Femur (tissue), 1 donor: ENCODE results near the gene PTH2.

Source experiments
- DNase-seq: peaks from one replicate; pipeline ENCODE4 v3.0.0-alpha.2; 2017

Gene PTH2

DNA sequence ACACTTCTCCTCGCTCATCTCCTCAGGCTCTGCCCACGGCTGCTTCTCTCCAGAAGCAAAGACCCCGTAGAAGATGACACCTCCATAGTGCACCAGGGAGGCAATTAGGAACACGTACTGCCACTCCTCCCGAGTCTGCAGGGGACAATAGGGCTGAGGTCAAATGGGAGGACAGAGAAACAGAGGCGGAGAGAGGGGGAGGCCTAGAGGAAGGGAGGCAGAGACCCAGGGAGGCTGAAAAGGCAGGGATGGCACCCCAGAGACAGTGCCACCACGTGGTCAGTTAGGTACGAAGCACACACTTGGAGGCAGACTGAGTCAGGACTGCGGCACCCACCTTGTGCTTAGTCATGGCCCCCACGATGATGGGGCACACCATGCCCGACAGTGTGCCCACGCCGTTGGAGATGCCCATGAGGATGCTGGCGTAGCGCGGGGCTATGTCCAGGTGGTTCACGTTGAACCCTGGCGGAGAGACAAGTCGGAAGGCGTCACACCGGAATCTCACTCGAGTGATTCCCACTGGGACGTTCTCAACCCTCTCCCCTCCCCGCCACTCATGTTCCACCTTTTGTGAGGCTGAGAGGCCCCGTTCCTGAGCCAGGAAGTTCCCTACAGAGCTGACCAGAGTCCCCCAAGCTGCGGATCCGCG is 7.6 kb upstream of the PTH2 start:
- DNase-seq: no peak

DNA sequence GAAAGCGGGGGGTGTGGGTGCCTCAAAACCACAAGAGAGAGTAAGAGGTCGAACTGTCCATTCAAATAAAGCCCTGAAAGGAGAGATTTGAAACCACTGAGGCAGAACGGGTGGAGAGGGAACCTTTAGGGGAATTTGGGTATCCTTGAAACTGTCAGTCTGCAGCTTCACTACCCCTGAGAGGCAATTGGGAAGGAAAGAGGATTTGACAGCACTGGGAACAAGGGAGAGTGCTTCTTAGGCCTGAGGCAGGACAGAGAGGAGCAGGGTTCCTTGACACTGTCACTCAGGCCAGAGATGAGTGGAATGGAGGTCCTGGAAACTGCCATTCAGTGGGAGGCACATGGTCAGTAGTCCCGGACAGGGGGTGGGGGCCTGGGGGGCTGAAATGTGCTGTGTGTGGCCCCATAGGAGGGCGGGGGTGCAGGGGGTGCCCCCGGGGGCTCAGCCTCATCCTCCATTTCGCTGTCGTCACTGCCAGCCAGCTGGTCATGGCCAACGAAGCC is 7.0 kb upstream of the PTH2 start:
- no peak for DNase-seq

DNA sequence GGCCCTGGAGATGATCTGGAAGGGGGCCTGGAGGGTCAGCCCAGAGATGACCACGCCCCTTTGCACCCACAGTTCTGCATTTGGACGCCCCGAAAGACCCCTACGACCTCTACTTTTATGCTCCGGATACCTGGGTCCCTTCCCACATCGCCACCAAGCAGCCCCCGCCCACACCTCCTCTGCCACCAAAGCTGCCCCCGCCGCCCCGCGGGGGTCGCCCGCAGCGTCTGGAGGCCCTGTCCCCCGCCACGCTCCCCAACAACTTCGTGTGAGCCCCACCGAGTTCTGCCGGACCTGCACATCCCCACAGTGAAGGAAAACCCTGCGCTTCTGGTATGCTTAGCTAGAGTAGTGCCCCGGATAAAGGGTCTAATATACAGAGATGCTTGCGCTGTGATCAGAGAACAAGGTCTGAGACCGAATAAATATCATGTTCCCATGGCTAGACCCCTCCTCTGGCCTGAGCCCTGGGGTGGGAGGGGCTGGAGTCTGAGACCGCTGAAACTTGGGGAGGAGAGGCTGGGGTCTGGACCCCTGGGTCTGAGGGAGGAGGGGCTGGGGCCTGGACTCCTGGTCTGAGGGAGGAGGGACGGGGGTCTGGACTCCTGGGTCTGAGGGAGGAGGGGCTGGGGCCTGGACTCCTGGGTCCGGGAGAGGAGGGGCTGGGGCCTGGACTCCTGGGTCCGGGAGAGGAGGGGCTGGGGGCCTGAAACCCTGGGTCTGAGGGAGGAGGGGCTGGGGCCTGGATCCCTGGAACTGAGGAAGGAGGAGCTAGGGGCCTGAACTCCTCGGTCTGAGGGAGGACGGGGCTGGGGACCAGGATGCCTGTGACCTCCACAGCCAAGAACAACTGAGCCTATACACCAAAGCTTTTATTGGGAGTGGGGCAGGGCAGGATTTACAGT is 5.6 kb upstream of the PTH2 start:
- DNase-seq: no peak

DNA sequence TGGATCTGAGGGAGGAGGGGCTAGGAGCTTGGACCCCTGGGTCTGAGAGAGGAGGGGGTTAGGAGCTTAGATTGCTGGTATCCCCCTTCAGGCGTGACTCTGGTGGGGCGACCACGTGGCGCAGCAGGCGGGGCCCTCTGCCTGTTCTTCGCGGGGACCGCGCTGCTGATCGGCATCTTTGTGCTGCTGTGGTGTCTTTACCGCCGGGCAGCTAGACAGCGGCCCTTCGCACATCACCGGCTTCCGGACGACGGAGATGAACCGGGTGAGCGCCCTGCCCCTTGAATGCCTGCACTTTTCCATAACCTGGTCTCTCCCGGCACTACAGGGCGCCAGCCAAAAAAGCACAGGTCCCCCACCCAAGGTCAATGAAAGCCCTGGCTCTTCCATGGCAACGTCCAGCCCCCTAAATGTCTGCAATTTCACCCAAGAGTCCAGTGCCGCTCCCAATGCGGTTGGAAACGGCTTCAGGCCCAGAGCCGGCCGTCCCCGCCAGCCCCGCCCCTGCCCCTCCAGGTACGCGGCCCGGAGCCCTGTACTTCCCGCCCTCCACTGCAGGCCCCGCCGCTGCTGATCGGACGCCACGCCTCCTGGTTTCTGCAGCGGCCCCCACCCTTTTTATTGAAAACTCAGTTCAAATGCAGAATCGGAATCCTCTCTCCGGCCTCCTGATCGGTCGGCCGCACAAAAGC is 4.8 kb upstream of the PTH2 start:
- DNase-seq: no peak

DNA sequence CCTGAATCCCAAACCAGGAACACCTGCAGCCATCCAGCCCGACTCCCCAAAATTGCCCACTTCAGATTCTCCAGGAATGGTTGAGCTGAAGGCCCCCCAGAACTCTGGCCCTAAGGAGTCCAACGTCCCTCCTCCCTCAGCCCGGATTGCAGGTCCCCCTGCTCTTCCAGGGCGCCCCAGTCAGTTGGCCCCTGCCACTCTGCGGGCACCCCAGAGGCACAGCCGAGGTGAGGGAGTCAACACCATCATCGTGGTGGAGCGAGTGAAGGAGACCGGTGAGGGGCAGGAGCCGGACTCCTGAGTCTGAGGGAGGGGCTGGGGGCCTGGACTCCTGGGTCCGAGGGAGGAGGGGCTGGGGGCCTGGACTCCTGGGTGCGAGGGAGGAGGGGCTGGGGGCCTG is 4.1 kb upstream of the PTH2 start:
- no peak for DNase-seq

DNA sequence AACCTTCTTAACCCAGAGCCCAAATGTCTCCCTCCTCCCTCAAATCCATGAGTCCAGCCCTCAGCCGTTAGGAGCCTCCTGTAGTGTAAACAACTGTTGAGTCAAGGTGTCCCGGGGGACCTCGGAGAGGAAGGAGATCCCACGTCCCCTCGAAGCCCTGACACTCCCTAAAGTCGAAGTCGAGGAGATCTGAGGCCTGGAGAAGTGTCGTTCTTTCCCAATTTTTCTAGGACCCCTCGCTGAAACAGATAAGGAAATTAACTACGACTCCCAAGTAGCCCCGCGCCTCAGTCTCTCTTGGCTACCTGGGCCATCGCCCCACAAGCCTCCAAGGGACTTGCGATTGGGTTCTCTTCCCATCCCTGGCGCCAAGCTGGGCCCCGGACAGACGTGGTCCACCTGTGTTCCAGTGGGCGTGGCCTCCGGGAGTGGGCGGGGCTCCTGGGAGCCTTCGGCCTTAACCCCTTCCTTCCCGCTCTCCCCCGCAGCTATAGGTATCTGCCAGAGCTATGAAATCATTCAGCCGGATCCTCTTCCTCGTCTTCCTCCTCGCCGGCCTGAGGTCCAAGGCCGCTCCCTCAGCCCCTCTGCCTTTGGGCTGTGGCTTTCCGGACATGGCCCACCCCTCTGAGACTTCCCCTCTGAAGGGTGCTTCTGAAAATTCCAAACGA is 2.8 kb upstream of the PTH2 start:
- no peak for DNase-seq

DNA sequence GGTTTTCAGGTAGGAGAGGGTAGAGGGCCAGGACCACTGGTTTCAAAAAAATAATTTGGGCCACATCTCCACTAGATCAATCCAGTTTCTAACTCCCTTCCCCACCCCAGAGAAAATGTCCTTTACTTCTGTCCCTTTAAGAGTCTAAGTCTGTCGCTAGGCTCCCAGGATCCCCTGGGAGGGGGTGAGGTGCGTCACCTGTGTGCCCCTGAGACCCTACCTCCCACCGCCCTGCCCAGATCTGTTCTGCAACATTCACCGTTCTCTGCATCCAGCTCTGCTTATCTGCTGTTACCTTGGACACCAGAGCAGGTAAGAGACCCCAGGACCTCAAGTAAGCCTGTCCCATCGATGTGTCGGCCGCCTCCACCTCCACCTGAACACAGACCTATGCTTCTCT is 1.9 kb upstream of the PTH2 start, which contains the start of gene GFY:
Gene GFY, plus strand, starts transcription at position 211 of the 400 bp plus-strand sequence. CDS start 1,043 bp downstream, outside the sequence.
- no peak for DNase-seq

DNA sequence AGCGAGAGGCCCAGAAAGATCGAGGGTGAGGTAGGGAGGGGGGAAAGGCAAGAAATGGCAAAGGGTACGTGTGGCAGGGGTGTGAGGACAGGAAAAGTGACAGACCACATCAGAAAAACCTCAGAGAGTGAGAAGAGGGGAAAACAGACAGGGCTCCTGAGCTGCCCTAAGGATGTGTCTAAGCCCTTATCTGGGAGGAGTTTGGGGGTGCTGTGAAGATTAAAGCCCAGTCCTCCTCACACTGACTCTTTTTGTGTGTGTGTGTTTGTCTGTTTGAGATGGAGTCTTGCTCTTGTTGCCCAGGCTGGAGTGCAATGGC is 703 bp upstream of the PTH2 start:
- DNase-seq: no peak

DNA sequence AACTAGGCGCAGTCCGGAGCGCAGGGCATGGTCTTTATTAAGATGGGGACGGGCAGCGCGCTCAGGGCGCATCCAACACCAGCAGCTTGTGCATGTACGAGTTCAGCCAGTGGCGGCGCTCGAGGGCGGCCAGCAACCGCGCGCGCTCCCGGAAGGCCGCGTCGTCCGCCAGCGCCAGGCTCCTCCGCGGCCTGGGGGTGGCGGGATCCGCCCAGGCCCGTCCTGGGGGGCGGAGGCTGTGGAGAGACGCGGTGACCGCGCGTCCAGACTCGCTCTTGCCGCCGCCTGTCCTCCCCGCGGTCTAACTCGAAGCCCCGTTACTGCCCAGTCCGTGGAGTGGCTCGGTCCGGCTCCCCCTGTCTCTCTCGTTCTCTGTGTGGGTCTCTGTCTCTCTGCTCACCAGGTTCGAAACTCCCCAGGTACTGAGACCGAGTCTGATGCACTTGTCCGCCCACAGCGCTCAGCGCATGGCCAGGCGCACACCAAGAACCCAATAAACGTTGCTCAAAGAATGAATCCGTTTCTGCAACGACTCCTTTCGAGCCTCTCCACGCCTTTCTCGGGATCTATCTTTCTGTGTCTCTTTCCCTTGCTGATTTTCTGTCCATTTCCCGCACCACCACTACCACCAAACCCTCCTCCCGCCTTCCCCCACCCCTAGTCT is 702 bp downstream of the PTH2 start:
- DNase-seq: peak; percentile 49

DNA sequence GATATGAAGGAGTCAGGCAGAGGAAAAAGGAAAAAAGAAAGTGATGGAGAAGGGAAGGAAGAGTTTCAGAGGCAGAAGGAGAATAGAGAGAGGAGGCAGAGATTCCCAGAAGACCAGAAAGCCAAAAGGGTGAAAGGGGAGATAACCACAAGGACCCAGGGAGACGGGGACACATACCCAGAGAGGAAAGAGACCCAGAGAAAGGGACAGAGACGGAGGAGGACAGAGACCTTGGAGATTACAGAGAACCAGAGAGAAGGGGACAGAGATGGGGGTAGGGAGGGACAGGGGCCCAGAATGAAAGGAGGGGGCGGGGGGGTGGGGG is 1.4 kb downstream of the PTH2 start:
- no peak for DNase-seq

DNA sequence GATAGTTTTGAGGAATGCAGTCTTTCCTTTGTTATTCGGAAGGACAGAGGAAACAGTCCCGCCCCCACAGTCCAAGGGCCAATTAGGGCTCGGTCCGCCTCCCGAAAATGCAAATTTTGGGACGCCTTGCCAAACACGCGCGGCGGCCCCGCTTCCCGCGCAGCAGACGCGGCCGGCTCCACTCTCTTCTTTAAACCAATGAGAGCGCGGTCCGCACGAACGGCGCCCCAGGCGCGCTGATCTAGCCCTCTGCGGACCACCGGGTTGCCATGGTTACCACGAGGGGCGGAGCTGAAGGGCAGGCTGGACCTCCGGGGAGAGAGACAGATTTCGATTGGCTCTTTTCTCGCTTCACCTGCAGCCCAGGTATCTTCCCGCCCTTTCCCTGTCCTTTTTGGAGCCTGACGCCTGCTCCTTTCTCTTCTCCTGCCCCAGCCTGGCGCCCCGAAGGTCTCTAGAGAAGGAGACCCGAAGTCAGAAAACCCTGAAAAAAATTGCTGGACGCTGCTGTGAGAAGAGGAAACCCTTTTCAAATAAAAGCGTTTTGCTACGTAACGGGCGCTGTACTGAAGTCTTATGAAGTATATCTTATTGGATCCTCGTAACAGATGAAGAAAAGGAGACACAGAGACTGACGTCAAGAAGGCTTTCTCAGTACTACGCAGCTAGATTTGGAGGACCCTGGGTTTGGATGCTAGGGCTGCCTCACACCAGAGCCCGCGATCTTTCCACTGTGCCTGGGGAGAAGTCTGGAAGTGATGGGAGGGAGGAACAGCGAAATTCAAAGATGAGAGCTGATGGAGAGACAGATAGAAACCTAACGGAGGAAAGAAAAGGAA is 2.0 kb downstream of the PTH2 start:
- DNase-seq: peak; percentile 79

DNA sequence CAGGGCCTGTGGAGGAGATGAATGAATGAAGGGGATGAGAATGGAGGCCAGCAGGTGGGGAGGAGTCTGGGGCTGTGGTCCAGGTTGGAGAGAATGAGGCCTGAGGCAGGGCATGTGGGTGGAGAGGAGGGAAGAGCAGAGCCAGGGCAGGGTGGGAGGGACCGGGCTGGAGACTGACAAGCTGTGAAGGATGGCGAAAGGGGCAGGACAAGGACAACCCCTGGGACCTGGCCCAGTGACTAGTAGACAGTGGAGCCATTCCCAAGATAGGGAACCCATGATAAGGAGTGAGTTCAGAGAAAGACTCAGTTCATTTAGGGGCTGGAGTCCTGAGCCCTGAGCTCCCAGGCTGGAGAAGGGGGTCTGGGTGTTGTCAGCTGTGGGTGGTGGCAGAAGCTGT is 3.0 kb downstream of the PTH2 start:
- no peak for DNase-seq

DNA sequence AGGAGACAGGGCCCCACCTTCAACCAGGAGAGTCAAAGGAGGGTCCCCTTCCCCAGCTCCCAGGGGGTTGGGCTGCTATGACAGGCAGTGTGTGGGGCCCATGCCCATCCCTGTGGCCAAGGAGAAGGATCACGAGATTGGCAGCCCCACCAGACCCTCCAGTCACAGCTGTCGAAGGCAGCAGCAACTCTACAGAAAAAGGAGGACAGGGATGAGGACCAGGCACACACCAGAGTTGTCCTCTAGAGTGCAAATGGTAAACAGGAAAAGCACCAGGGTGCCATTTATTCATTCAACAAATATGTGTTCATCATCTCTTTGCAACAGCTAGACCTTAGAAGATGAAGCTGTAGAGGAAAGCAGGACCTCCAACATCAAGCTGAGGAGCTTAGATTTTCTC is 4.1 kb downstream of the PTH2 start:
- DNase-seq: no peak

DNA sequence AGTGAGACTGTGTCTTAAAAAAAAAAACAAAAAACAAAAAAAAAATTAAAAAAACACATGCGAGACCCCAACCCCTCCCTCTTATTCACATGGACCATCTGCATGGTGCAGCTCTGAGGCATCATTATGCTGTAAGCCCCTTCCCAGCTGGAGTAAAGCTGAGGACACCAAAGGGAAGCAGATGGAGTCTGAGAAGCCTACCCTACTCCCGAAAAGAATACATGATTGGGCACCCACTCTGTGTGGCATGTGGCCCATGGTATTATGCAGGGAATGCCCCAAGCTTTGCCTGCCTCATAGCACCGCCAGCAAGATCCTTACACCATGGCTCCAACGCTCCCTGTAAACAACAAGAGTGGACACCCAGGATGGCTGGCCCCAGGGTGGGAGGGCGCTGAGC is 4.7 kb downstream of the PTH2 start:
- DNase-seq: no peak

DNA sequence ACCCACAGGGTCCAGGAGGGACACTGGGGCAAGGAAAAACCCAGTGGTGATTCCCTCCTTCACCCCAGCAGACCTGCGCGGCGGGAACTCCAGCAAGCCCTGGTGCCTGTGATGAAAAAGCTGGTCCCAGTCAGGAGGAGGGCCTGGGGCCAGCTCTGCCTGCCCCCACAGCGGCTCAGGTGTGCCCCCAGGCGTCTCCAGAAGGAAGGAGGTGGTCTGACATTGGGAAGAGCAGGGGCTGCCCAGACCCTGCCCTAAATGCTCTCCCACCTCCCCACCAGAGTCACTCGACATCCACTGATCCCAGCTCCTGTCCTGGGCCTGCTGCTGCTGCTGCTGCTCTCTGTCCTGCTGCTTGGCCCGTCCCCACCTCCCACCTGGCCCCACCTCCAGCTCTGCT is 6.2 kb downstream of the PTH2 start:
- no peak for DNase-seq

DNA sequence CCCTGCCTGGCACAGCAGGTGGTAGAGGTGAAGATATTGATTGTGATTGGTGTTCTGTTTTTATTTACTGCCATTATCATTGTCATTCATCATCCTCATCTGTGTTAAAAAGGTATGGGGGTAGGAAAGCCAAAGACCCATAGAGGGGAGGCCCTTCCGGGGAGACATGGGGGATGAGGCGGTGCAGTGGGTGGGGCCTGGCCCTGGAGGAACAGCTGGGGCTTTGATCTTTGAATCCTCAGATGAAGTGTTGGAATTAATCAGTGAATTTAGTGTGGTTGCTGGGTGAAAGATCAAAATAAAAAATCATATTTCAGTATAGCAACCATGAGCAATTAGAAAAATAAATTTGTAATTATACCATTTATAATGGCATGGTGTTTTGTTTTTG is 7.4 kb downstream of the PTH2 start:
- DNase-seq: no peak

DNA sequence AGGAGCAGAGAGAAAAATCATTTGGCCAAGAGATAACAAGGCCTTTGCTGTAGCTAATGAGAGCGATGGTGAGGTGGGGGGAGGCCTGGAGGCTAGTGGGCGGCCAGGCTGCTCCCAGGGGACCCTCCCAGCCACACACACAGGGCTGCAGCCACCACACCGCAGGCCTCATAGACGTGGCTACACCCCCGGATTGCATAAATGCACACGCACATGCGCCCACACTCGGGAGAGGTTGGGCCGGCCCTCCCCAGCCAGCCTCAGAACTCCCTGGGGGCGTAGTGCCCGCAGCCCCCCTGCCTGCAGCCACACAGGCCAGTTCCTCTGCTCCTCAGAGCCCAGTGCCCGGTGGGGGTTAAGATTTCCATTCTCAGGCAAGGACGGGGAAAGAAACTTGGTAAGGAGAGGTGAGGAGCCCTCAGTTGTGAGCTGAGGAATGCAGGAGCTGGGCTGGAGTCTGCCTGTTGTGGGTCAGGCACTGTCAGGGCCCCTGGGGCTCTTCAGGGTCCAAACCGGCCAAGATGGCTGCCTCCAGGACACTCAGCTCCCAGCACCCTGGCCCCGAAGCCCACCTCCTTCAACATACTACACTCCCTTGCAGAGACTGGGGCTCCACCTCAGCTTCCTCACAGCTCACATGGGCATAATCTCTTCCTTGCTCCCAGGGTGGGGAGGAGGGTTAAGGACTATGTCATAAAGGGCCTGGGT is 8.0 kb downstream of the PTH2 start:
- peak; percentile 53 for DNase-seq

DNA sequence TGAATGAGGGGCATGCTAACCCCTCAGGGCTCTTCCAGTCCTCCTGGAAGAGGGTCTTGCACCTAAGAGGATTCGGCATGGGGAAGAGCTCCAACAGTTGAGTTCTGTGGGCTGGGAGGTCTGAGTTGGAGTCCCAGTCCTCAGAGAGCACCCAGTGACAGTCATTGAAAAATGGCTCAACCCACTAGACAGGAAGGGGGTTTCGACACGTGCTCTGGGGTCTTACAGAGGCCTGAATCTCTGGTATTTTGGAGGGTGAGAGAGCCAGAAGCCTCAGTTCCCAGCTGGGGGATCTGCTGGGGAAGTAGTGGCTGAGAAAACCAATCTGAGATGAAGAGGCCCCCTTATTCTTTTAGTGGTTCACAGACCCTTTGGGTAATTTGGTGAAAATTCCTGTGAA is 9.0 kb downstream of the PTH2 start:
- no peak for DNase-seq

DNA sequence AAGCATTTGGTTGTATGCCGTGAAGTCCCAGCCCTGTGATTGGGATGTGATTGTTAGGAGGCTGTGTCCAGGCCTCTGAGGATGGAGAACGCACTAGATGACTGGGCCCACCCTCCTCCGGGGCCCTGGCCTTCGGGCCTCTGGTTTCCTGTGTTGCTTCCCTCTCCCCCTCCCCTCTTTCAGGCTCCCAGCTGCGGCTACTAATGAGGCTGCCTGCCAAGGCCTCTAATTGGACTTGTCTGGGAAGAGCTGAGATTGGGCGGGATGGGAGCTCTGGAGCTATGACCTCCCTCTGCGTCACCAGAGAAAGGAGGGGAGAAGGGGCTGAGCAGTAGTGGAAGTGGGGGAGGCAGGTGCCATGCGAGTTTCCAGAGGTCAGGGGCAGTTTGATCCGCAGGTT is 9.9 kb downstream of the PTH2 start:
- DNase-seq: peak; percentile 70

DNA sequence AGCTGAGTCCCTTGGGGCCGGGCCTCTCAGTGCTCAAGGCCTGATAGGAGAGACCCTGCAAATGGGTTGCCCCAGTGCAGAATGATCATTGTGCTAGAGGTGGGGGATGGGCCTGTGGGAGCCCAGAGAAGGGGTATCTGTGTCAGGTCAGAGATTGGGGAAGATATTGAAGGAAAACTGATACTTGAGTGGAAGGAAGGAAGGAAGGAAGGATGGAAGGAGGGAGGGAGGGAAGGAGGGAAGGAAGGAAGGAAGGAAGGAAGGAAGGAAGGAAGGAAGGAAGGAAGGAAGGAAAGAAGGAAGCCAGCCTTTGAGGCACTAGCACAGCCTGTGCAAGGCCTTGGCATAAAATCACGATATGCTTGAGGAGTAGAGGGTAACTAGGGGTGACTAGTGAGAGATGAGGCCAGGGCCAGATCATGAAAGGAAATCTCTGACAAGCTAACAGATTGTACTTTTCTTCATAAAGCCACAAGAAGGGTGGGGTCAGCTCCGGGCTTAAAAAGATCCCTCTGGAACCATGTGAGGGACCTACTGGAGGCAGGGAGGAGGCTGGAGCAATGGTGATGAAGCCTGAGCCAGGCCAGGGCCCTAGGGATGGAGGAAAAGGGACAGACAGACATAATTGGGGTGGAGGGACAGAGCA is 11.4 kb downstream of the PTH2 start:
- no peak for DNase-seq
